ENCODE measurements around the gene TUBA8.
A peak's percentile ranks its signal among the peaks of the same experiment; 100 is the strongest.
"Not testable (repeated sequence)": the region's sequence is repeated elsewhere in the genome, so short reads cannot be mapped to it uniquely, and the experiment has no call there.

Gene TUBA8

GRCh38 chr22:18077639-18078328, 32.8 kb upstream of the TUBA8 start, which contains the start of gene PEX26:
TSS of gene PEX26 (plus strand) at chr22:18077990. CDS start at chr22:18078377, 387 bp downstream.
- peak; percentile 92 to 93 for DNase-seq (ENCODE audit: low read depth in 2 of 2)

GRCh38 chr22:18078329-18079041, 32.1 kb upstream of the TUBA8 start:
- DNase-seq (ENCODE audit: low read depth in 2 of 2): peak in 1 of 2 donors; percentile 28

DNA sequence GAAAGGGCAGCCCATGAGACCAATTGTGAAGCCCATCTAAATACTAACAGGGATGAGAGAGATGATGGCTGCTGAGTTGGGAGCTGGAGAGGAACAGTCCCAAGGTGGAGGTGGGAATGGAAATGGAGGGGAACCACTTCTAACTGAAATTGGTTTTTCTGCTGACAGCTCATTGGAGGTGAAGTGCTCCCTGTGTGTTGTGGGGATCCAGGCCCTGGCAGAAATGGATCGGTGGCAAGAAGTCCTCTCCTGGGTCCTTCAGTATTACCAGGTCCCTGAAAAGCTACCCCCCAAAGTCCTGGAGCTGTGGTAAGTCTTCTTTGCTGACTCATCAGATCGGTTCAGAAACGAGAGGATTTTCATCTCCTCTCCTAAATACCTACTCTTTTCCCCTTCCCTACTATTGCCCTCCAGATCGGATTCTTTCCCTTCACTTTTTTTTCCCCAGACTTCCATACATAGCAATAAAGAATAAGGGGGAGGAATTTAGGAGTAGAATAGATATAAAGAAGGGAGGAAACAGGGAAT, 30.8 kb upstream of the TUBA8 start:
- DNase-seq (ENCODE audit: low read depth in 2 of 2): no peak

DNA sequence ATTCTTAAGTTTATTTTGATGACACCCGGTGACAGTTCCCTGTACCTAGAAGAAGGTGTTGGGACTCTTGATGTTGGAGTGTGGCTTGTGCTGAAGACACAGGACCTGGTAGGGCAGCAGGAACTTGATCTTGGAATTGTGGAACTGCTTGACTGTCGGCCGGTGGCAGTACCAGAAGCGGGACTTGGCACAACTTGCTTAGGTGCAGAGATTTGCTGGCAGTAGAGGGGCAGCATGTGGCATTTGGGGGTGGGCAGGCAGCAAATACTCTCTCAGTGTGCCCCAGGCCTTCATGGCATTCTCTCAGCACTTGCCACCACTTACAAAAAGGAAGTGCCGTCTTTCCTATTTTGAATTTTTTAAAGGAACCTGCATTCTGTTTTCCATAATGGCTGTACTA, 29.2 kb upstream of the TUBA8 start:
- DNase-seq (ENCODE audit: low read depth in 2 of 2): no peak

- DNase-seq (ENCODE audit: low read depth in 2 of 2): no peak
These were observed 28.1 kb upstream of the TUBA8 start for GRCh38 chr22:18082467-18082866.

DNA sequence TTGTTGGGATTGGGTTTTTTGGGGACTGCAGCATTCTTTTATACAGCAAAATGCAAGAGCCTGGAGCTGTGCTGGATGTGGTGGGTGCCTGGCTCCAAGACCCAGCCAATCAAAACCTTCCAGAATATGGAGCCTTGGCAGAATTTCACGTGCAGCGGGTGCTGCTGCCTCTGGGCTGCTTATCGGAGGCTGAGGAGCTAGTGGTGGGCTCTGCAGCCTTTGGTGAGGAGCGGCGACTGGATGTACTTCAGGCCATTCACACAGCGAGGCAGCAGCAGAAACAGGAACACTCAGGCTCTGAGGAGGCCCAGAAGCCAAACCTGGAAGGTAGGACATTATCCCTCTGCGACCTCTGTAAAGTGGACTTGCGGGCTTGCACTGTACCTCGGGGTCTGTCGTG, 27.2 kb upstream of the TUBA8 start:
- DNase-seq (ENCODE audit: low read depth in 2 of 2): no peak

DNA sequence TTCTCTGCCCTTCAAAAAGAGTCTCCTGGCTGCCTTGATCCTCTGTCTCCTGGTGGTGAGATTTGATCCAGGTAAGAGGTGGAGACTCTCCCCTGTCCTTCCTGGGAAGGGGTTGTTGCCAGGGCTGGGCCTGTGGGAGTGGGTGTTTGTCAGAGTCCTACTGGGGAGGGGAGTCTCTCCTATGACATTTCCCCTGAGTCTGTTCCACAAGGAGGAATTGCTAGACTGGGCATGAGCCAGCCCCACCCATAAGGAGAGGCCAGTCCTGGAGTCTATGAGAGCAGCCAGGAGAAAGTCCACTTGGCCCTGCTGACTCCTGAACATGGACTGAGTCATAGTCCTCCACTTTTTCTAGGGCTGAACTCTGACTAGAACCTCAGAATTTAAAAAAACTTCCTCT, 25.4 kb upstream of the TUBA8 start:
- no peak for DNase-seq (ENCODE audit: low read depth in 2 of 2)

DNA sequence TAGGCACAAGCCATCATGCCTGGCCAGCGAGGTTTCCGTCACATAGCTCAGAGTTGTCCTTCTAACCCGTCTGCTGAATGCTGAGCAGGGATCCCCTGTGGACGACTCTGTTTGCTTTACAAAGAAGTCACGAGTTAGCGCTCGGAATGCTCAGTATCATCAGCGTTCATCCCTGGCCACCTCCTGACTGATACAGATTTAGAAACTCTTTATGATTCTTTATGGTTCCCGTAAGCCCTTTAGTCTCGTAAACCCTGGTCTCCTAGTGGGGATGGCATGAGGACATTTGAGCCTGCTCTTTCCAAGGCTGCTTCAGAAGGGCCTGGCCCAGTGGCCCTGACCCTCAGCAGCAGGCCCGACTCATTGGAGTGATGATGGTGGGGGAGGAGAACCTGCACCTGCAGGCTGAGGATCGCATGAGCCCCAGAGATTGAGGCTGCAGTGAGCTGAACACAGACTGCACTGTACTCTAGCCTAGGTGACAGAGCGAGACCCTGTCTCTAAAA, 23.2 kb upstream of the TUBA8 start:
- DNase-seq (ENCODE audit: low read depth in 2 of 2): no peak

GRCh38 chr22:18088825-18089568, 21.6 kb upstream of the TUBA8 start:
- no peak for DNase-seq (ENCODE audit: low read depth in 2 of 2)

DNA sequence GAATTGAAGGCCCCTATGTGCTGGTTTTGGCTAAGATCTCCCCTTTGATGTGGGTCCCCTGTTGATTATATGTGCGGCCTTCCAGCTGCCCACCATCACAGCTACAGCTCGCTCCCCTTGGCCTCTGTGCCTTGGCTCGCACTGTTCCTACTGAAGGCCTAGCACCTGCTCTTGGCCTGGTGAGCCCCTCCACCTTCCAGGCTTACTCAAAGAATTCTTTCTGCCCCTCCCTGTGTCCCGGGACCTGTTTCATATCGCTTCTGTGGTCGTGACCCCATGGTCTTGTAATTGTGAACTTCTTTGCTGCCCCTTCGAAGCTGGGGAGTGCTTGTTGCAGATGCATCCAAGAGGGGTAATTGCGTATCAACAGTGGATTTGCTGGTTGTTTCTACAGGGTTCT, 20.3 kb upstream of the TUBA8 start:
- DNase-seq (ENCODE audit: low read depth in 2 of 2): no peak

DNA sequence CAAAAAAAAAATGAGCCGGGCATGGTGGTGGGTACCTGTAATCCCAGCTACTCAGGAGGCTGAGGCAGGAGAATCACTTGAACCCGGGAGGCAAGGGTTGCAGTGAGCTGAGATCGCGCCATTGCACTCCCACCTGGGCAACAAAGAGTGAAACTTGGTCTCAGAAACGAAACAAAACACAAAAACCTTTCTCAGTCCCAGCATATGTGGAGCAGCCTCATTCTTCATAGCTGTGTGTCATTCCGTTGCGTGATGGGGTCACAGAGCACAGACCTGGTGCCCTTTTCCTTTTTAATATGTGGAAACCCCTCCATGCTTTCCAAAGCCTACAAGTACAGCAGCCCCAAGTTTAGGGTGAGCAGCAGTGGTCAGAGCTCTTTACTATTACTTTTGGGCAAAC, 19.1 kb upstream of the TUBA8 start:
- no peak for DNase-seq (ENCODE audit: low read depth in 2 of 2)

GRCh38 chr22:18091916-18092526, 18.6 kb upstream of the TUBA8 start:
- no peak for DNase-seq (ENCODE audit: low read depth in 2 of 2)

- DNase-seq (ENCODE audit: low read depth in 2 of 2): no peak
These were observed 16.9 kb upstream of the TUBA8 start for GRCh38 chr22:18093661-18094060.

DNA sequence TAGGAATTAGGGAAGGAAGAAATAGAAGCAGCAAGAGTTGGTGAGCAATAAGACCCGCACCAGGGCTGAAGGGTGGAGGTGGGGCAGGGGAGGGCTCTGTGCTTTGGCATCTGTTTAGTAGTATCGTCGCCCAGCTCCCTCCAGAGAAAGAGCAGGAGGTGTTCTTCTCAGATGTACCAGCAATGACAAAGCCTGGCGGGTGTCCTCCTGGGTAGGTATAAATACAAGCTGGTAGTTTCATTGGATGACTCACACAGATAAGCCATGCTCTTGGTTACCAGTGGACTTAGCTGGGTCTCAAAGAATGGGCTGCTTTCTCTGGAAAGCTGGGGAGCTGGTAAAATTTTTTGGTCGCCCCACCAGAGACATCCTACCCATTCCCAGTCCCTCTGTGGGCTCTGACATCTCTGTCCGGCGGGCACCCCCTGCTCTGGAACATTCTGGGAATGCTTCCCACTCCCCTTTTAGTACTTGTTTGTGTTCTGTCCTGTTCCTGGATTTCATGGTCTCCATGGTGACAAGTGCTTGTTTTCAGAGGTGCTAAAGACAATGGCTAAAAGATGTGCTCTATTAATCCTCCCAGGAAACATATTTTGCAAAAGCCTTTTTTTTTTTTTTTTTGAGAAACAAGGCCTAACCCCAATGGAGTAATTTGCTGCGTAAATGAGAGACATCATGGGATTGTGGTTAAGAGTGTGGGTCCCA, 15.4 kb upstream of the TUBA8 start:
- no peak for DNase-seq (ENCODE audit: low read depth in 2 of 2)

GRCh38 chr22:18096823-18097222, 13.8 kb upstream of the TUBA8 start:
- no peak for DNase-seq (ENCODE audit: low read depth in 2 of 2)

DNA sequence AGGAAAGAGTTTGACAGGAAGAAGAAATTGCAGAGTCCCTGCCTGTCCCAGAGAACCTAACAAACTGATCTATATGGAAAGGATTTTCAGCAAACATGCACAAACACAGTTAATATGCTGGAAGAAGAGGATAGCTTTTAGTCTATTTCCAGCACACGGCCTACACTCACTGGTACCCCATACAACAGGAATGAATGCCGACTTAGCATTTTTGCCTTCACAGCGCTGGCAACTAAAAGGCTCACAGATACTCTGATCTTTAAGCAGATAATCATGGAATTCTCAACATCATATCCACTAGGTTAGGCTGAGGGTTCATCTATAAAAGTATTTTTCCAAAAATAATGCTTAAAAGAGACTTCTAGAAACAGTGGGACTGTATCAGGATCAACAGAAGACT, 9.8 kb upstream of the TUBA8 start:
- DNase-seq (ENCODE audit: low read depth in 2 of 2): no peak

DNA sequence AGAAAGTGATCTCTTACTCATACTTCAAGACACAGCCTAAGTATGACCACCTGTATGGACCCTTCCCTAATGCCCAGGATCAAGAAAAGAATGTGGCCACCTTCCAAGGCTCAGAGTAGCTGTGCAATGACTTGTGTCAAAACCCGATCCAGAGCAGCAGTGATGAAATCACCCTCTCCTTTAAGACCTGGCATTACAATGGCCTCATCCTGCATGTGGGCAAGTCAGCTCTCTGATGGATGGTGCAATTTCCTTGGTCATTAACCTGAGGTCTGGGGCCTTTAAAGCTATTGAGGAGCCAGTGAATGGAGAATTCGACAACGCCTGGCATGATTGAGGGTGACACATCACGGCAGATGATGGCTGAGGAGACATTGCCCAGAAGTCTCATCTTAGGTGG, 9.1 kb upstream of the TUBA8 start:
- DNase-seq (ENCODE audit: low read depth in 2 of 2): no peak

DNA sequence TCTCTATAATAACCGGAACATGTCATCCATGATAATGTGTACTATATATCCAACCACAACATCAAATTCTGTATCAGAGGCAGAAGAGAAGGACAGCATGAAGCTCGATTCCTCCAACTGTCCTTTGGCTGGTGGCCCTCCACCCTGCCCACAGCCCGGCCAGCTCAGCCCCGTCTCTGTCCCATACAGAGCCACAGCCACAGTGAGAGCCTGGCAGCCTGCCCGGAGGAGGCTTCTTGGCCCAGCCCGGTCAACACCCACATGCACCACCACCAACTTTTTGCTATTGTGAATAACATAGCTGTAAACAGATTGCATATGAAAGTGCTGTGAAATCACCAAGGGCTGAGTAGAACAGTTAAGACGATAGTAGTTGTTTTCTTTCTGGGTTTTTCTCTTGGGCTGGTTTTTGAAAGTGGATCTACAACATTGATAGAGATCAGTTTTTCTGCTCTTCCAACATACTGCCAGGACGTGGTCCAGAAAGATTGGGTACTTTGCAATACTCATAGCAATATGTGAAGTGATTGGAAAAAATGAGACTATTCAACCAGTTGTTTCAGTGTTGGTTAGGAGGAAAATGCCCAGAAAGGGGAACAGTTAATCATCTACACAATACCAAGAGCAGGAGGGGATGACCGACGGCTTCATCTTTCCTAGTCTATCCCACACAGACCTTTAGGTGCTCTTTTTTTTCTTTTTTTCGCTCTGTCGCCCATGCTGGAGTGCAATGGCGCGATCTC, 6.9 kb upstream of the TUBA8 start:
- DNase-seq (ENCODE audit: low read depth in 2 of 2): no peak

DNA sequence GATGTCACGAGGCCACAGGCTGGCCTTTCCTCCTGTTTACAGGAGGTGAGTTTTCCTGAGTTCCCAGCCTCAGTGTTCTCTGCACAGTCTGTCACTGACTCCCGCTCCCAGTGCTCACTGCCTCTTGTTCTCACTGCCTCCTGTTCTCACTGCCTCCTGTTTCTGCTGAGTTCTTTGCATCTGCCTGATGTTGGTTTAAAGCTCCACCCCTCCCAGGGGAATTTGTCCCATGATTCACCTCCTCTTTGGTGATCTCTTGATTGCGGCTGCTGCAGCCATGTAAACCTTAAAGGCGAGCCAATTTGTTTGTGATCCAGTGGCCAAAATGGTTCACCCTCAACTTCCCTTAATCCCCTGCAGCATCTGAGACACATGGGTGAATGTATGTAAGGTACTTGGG, 6.0 kb upstream of the TUBA8 start:
- DNase-seq (ENCODE audit: low read depth in 2 of 2): no peak

DNA sequence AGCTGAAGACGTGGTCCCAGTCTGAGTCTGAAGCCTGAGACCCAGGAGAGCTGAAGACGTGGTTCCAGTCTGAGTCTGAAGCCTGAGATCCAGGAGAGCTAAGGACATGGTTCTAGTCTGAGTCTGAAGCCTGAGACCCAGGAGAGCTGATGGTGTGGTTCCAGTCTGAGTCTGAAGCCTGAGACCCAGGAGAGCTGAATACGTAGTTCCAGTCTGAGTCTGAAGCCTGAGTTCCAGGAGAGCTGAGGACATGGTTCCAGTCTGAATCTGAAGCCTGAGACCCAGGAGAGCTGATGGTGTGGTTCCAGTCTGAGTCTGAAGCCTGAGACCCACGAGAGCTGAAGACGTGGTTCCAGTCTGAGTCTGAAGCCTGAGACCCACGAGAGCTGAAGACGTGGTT, 4.6 kb upstream of the TUBA8 start:
- not testable (repeated sequence) for DNase-seq (ENCODE audit: low read depth in 2 of 2)

Measured in stimulated activated CD8-positive, alpha-beta memory T cell treated with anti-CD3 and anti-CD28 coated beads, Interleukin-7, amount 100 ng/mL, for 4 hours (primary cell).